Mucosa of rectum (tissue), 2 donors: ENCODE data around the gene MGST3.
"Not testable (repeated sequence)": the region's sequence is repeated elsewhere in the genome, so short reads cannot be mapped to it uniquely, and the experiment has no call there.

ENCODE experiments used
- H3K27ac ChIP-seq, 2 donors: one replicate each; pipeline ENCODE4 v1.7.0; 2013; ENCODE audit warnings: inconsistent platforms in 2 of 2, low read depth in 2 of 2, low read length in 2 of 2
- H3K27me3 ChIP-seq, 2 donors: one replicate each; pipeline ENCODE4 v1.7.0; 2013; ENCODE audit warnings: low read length in 2 of 2; ENCODE audit not compliant: control insufficient read depth in 2 of 2, insufficient read depth in 2 of 2
- H3K36me3 ChIP-seq, 2 donors: one replicate each; pipeline ENCODE4 v1.7.0; 2013; ENCODE audit warnings: low read length in 2 of 2; ENCODE audit not compliant: control insufficient read depth in 2 of 2, insufficient read depth in 2 of 2
- H3K4me1 ChIP-seq, 2 donors: one replicate each; pipeline ENCODE4 v1.7.0; 2013; ENCODE audit warnings: low read length in 2 of 2, mild to moderate bottlenecking in 1 of 2; ENCODE audit not compliant: control insufficient read depth in 2 of 2, insufficient read depth in 2 of 2
- H3K4me3 ChIP-seq, 2 donors: one replicate each; pipeline ENCODE4 v1.7.0; 2013; ENCODE audit warnings: low read length in 2 of 2
- H3K9ac ChIP-seq, 2 donors: one replicate each; pipeline ENCODE4 v1.7.0; 2013; ENCODE audit warnings: low read length in 2 of 2, low read depth in 1 of 2, mild to moderate bottlenecking in 1 of 2
- H3K9me3 ChIP-seq, 2 donors: one replicate each; pipeline ENCODE4 v1.7.0; 2013; ENCODE audit warnings: low read length in 2 of 2; ENCODE audit not compliant: control insufficient read depth in 2 of 2
- donor health status: healthy.
- donor health status: Normal muscosa, but diverticular disease.

MGST3 gene

GRCh38 chr1:165696625-165697100 lies 65.6 kb downstream of the MGST3 start:
- peak overlapping the region in 1 of 2 donors; percentile 43 for H3K4me3 ChIP-seq
- H3K27ac ChIP-seq = no peak overlapping the region
- H3K9ac ChIP-seq = peak overlapping the region in 1 of 2 donors; percentile 27
- H3K9me3 ChIP-seq = no peaks in the 10 kb centered on the region
- peaks cover 10 to 11% of the 10 kb centered on the region in 2 donors for H3K4me1 ChIP-seq
- H3K27me3 ChIP-seq = peaks cover 0 to 4% of the 10 kb centered on the region in 2 donors
- peaks cover 0 to 2% of the 10 kb centered on the region in 2 donors for H3K36me3 ChIP-seq

DNA sequence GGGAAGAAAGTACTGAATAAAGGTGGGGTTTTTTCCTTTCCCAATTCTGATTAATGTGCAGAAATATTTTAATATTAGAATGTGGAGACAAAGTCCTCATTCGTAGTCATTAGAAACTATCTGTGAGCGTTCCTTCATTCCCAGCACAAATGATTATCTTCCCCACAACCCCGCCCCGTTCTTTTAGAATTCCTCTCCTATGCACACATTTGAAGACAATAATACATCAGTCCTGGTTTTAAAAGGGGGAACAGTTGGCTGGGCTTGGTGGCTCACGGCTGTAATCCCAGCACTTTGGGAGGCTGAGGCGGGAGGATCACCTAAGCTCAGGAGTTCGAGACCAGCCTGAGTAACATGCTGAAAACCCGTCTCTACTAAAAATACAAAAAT lies 66.5 kb downstream of the MGST3 start:
- peak overlapping the region; percentile 91 to 93 for H3K27ac ChIP-seq
- peak overlapping the region; percentile 89 to 99 for H3K4me3 ChIP-seq
- no peaks in the 10 kb centered on the region for H3K9me3 ChIP-seq
- peak overlapping the region; percentile 84 to 93 for H3K9ac ChIP-seq
- H3K27me3 ChIP-seq = peaks cover 0 to 4% of the 10 kb centered on the region in 2 donors
- H3K4me1 ChIP-seq = peaks cover 10 to 11% of the 10 kb centered on the region in 2 donors
- H3K36me3 ChIP-seq = peaks cover 0 to 2% of the 10 kb centered on the region in 2 donors

DNA sequence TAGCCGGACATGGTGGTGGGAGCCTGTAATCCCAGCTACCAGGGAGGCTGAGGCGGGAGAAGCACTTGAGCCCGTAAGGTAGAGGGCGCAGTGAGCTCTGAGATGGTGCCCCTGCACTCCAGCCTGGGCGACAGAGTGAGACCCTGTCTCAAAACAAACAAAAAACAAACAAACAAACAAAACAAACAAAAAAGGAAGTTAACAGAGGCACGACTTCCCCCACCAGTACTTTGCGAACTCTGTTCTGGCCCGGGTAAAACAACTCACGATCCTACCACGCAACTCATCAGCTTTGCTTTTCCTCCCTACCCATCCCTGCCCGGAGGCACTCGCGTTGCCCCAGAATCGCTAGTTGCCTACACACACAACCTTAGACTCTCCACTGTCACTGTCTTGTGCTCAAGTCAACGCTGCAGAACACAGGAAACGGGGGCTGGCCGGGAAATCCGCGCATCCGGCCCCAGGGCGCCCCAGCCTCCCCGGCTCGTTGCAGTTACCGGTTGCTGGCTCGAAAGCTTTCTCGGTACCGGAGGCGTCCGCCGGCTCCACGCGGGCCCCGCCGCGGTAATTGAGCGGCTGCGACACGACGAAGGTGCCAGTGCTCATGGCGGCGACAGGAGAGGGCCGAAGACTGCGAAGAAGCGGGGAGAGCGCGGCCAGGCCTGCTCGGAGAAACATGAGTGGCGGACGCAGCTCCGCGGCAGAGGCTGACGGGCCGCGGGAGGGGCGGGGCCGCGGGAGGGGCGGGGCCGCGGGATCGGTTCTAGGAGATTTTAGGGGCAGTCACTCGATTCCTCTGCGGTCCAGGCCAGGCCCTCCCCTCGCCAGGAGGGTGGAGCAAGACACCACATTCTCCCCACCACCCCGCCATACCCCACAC lies 67.1 kb downstream of the MGST3 start, which contains the start of gene ALDH9A1:
Gene ALDH9A1 (minus strand): TSS at position 682 of the 880 bp plus-strand sequence. CDS start 4 bp downstream, at position 678.
- Histone ChIP-seq H3K9me3 (no peaks in the 10 kb centered on the region), H3K27me3 (peaks cover 0 to 4% of the 10 kb centered on the region in 2 donors), H3K4me1 (peaks cover 10 to 11% of the 10 kb centered on the region in 2 donors), H3K36me3 (peaks cover 0 to 2% of the 10 kb centered on the region in 2 donors), H3K27ac (peak within 1 kb of the TSS; percentile 91 to 93), H3K9ac (peak within 1 kb of the TSS; percentile 84 to 93), H3K4me3 (peak within 1 kb of the TSS; percentile 89 to 99)

DNA sequence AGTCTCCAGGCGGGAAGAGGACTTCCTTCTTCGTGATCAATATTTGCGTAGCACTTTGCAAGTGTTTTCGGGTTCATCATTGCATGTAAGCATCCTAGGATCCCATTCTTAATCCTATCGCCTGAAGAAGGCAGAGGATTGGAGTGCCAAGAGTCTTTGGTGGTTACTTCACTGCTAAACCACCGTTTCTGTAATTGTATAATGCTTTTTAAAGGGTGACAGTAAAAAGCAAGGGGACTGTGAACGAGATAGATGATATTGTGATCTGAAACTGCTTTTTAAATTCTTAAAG lies 67.7 kb downstream of the MGST3 start:
- peak overlapping the region; percentile 89 to 99 for H3K4me3 ChIP-seq
- peak overlapping the region; percentile 68 to 84 for H3K9ac ChIP-seq
- peak overlapping the region; percentile 91 to 93 for H3K27ac ChIP-seq
- H3K36me3 ChIP-seq = peaks cover 0 to 2% of the 10 kb centered on the region in 2 donors
- H3K27me3 ChIP-seq = peaks cover 0 to 4% of the 10 kb centered on the region in 2 donors
- peaks cover 10 to 11% of the 10 kb centered on the region in 2 donors for H3K4me1 ChIP-seq
- no peaks in the 10 kb centered on the region for H3K9me3 ChIP-seq

DNA sequence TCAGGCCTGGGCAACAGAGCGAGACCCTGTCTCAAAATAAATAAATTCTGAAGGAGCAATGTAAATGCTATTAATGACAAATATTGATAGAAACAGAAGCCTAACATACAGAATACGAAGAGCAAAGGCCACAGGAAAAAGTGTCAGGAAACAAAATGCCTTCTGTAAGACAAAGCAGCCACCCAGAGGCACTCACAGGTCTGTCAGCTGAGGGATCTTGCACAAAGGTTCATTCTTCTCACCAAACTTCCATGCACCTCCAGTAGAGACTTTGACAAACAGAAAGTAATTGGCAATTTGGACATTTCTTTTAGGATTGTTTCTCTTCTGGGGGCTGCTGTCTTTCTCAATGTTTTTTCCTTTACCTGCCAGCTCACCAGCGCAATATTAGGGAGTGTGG lies 68.5 kb downstream of the MGST3 start:
- Histone ChIP-seq H3K9ac (no peak overlapping the region), H3K9me3 (no peaks in the 10 kb centered on the region), H3K27me3 (peaks cover 0 to 4% of the 10 kb centered on the region in 2 donors), H3K4me3 (no peak overlapping the region), H3K27ac (no peak overlapping the region), H3K36me3 (no peaks in the 10 kb centered on the region), H3K4me1 (peaks cover 10 to 11% of the 10 kb centered on the region in 2 donors)

- not testable (repeated sequence) for H3K9ac ChIP-seq, H3K27me3 ChIP-seq, H3K27ac ChIP-seq, H3K4me1 ChIP-seq, H3K4me3 ChIP-seq, H3K9me3 ChIP-seq, H3K36me3 ChIP-seq
These were observed 70.9 kb downstream of the MGST3 start for GRCh38 chr1:165701922-165702321.

GRCh38 chr1:165703648-165704047 lies 72.6 kb downstream of the MGST3 start:
- no peaks in the 10 kb centered on the region for H3K36me3 ChIP-seq
- no peaks in the 10 kb centered on the region for H3K9me3 ChIP-seq
- peaks cover 2 to 4% of the 10 kb centered on the region in 2 donors for H3K27me3 ChIP-seq
- H3K9ac ChIP-seq = no peak overlapping the region
- no peak overlapping the region for H3K4me3 ChIP-seq
- peaks cover 0 to 3% of the 10 kb centered on the region in 2 donors for H3K4me1 ChIP-seq
- no peak overlapping the region for H3K27ac ChIP-seq
